ENCODE results near the gene ASGR1.

The ASGR1 gene

GRCh38 chr17:7195971-7196370 lies 16.8 kb upstream of the ASGR1 start:
- H3K4me3 ChIP-seq (ENCODE audit: low read depth, low read length) = no peak overlapping the region
- ChIA-PET POLR2A (interaction anchor here (0.6 kb wide), 1 partner anchor 239 kb away, joined by 4 read pairs; no protein-coding TSS in a partner anchor), CTCF (interaction anchor here (0.6 to 2.1 kb wide), 2 partner anchors 18 to 988 kb away, joined by 3 to 8 read pairs; no protein-coding TSS in a partner anchor)
- H3K9me3 ChIP-seq (ENCODE audit: control insufficient read depth, insufficient read depth, low read depth, low read length) = no peaks in the 10 kb centered on the region
- H3K36me3 ChIP-seq (ENCODE audit: control insufficient read depth in 2 of 2, insufficient read depth in 1 of 2, low read length in 2 of 2) = peaks cover 12 to 56% of the 10 kb centered on the region in 2 experiments; a peak in 2 of 3 replicates
- TF ChIP-seq ZNF571 (tag by site-specific recombination; IDR thresholded peaks at IDR 0.05) (no peak), ZNF830 (tag by site-specific recombination; IDR thresholded peaks at IDR 0.05; ENCODE audit: low read depth) (no peak), ZNF596 (tag by site-specific recombination; IDR thresholded peaks at IDR 0.05) (no peak), ZNF791 (tag by site-specific recombination; IDR thresholded peaks at IDR 0.05) (no peak), SP7 (tag by site-specific recombination; IDR thresholded peaks at IDR 0.05) (no peak), ZNF510 (tag by site-specific recombination; IDR thresholded peaks at IDR 0.05; ENCODE audit: insufficient replicate concordance) (no peak), ZBTB21 (tag by site-specific recombination; IDR thresholded peaks at IDR 0.05) (no peak), PRDM1 (tag by site-specific recombination; IDR thresholded peaks at IDR 0.05) (no peak), ZNF10 (tag by site-specific recombination; IDR thresholded peaks at IDR 0.05) (no peak), YY1 (tag by site-specific recombination; IDR thresholded peaks at IDR 0.05) (no peak), ZNF544 (tag by site-specific recombination; IDR thresholded peaks at IDR 0.05) (no peak), ZFP37 (tag by site-specific recombination; IDR thresholded peaks at IDR 0.05) (no peak), ZNF175 (tag by site-specific recombination; IDR thresholded peaks at IDR 0.05) (no peak), ZNF19 (tag by site-specific recombination; IDR thresholded peaks at IDR 0.05; ENCODE audit: low read depth) (no peak), ZSCAN16 (tag by site-specific recombination; IDR thresholded peaks at IDR 0.05) (no peak), RBAK (tag by site-specific recombination; IDR thresholded peaks at IDR 0.05) (no peak), ZNF274 (IDR thresholded peaks at IDR 0.05; ENCODE audit: low read length) (no peak), ZNF274 (tag by site-specific recombination; IDR thresholded peaks at IDR 0.05; ENCODE audit: borderline replicate concordance) (no peak), ZXDB (tag by site-specific recombination; IDR thresholded peaks at IDR 0.05) (no peak)
- TF ChIP-seq, protein P1, sequence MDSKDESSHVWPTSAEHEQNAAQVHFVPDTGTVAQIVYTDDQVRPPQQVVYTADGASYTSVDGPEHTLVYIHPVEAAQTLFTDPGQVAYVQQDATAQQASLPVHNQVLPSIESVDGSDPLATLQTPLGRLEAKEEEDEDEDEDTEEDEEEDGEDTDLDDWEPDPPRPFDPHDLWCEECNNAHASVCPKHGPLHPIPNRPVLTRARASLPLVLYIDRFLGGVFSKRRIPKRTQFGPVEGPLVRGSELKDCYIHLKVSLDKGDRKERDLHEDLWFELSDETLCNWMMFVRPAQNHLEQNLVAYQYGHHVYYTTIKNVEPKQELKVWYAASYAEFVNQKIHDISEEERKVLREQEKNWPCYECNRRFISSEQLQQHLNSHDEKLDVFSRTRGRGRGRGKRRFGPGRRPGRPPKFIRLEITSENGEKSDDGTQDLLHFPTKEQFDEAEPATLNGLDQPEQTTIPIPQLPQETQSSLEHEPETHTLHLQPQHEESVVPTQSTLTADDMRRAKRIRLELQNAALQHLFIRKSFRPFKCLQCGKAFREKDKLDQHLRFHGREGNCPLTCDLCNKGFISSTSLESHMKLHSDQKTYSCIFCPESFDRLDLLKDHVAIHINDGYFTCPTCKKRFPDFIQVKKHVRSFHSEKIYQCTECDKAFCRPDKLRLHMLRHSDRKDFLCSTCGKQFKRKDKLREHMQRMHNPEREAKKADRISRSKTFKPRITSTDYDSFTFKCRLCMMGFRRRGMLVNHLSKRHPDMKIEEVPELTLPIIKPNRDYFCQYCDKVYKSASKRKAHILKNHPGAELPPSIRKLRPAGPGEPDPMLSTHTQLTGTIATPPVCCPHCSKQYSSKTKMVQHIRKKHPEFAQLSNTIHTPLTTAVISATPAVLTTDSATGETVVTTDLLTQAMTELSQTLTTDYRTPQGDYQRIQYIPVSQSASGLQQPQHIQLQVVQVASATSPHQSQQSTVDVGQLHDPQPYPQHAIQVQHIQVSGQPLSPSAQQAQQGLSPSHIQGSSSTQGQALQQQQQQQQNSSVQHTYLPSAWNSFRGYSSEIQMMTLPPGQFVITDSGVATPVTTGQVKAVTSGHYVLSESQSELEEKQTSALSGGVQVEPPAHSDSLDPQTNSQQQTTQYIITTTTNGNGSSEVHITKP (tag by site-specific recombination; IDR thresholded peaks at IDR 0.05) = no peak
- no peak overlapping the region for H3K27ac ChIP-seq (ENCODE audit: extremely low read depth, low read depth, low read length)
- H3K4me1 ChIP-seq (ENCODE audit: control insufficient read depth, insufficient read depth, low read length) = no peaks in the 10 kb centered on the region

- peaks cover 0 to 57% of the 10 kb centered on the region in 2 experiments; a peak in 2 of 3 replicates for H3K36me3 ChIP-seq (ENCODE audit: control insufficient read depth in 2 of 2, insufficient read depth in 1 of 2, low read length in 2 of 2)
- peak; percentile 96 for TF ChIP-seq PRDM1 (tag by site-specific recombination; IDR thresholded peaks at IDR 0.05)
- TF ChIP-seq, protein P2, sequence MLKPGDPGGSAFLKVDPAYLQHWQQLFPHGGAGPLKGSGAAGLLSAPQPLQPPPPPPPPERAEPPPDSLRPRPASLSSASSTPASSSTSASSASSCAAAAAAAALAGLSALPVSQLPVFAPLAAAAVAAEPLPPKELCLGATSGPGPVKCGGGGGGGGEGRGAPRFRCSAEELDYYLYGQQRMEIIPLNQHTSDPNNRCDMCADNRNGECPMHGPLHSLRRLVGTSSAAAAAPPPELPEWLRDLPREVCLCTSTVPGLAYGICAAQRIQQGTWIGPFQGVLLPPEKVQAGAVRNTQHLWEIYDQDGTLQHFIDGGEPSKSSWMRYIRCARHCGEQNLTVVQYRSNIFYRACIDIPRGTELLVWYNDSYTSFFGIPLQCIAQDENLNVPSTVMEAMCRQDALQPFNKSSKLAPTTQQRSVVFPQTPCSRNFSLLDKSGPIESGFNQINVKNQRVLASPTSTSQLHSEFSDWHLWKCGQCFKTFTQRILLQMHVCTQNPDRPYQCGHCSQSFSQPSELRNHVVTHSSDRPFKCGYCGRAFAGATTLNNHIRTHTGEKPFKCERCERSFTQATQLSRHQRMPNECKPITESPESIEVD (tag by site-specific recombination; IDR thresholded peaks at IDR 0.05) = no peak
- 0 out of 2 replicates have a peak, but pooled peaks have one; percentile 16 for TF ChIP-seq WT1 (tag by site-specific recombination; IDR thresholded peaks at IDR 0.05)
- TF ChIP-seq ZNF366 (tag by site-specific recombination; conservative IDR thresholded peaks at IDR 0.05) = peak; percentile 78
- ChIA-PET CTCF (interaction anchor here (1.3 kb wide), 1 partner anchor 15 kb away, joined by 3 read pairs; no protein-coding TSS in a partner anchor), POLR2A (no interaction called here)
- H3K4me1 ChIP-seq (ENCODE audit: control insufficient read depth, insufficient read depth, low read length) = no peaks in the 10 kb centered on the region
- H3K27ac ChIP-seq (ENCODE audit: extremely low read depth, low read depth, low read length) = no peak overlapping the region
- H3K4me3 ChIP-seq (ENCODE audit: low read depth, low read length) = no peak overlapping the region
- no peaks in the 10 kb centered on the region for H3K9me3 ChIP-seq (ENCODE audit: control insufficient read depth, insufficient read depth, low read depth, low read length)
Measured at GRCh38 chr17:7192271-7192937, 13.2 kb upstream of the ASGR1 start.

Data from HEK293 (cell line).